Keratinocyte (primary cell): Measurements from ENCODE around the gene STARD8.

ENCODE experiments used
- CTCF ChIP-seq, 3 experiments: IDR thresholded peaks in 1 of 3; conservative IDR thresholded peaks in 1 of 3; optimal IDR thresholded peaks in 1 of 3; 2 replicates in 2 of 3; 3 replicates in 1 of 3; pipeline versions ENCODE3 to v1.5.1; 2011; ENCODE audit warnings: low read length in 3 of 3, mild to moderate bottlenecking in 3 of 3, moderate library complexity in 2 of 3, control low read depth in 1 of 3, inconsistent platforms in 1 of 3; ENCODE audit not compliant: insufficient read depth in 2 of 3; ENCODE audit errors: extremely low read depth in 1 of 3
- EZH2 ChIP-seq: IDR thresholded peaks from one replicate; pipeline ENCODE4 v1.6.1; 2012; ENCODE audit warnings: inconsistent platforms, mild to moderate bottlenecking, low read length, moderate library complexity

- no peak for TF ChIP-seq EZH2
- no peak for TF ChIP-seq CTCF (optimal IDR thresholded peaks at IDR 0.05 in 1 of 3, IDR thresholded peaks at IDR 0.05 in 1 of 3, conservative IDR thresholded peaks at IDR 0.05 in 1 of 3; ENCODE audit: extremely low read depth in 1 of 3, insufficient read depth in 2 of 3, low read length in 3 of 3)
Measured at GRCh38 chrX:68728186-68728585, 80.7 kb downstream of the STARD8 start.
